NT2/D1 (cell line): ENCODE measurements around the gene WNT6.

Experiments
- SUZ12 ChIP-seq: IDR thresholded peaks from 2 replicates; pipeline ENCODE4 v1.6.1; 2011; ENCODE audit not compliant: insufficient read length, insufficient read depth; ENCODE audit errors: extremely low read depth
- YY1 ChIP-seq: IDR thresholded peaks from 2 replicates; pipeline ENCODE4 v1.6.1; 2011; ENCODE audit not compliant: insufficient read length, insufficient read depth
- ZNF274 ChIP-seq: IDR thresholded peaks from 2 replicates; pipeline ENCODE4 v1.6.1; 2011; ENCODE audit warnings: mild to moderate bottlenecking, low read depth, low read length

GRCh38 chr2:218896501-218897393 lies 37.1 kb downstream of the WNT6 start:
- no peak for TF ChIP-seq SUZ12
- TF ChIP-seq YY1, result no peak
- no peak for TF ChIP-seq ZNF274
